NT2/D1 (cell line): Measurements from ENCODE around the gene TNN.

ENCODE experiments used
- YY1 ChIP-seq: IDR thresholded peaks from 2 replicates; pipeline ENCODE4 v1.6.1; 2011; ENCODE audit not compliant: insufficient read length, insufficient read depth
- ZNF274 ChIP-seq: IDR thresholded peaks from 2 replicates; pipeline ENCODE4 v1.6.1; 2011; ENCODE audit warnings: mild to moderate bottlenecking, low read depth, low read length

DNA sequence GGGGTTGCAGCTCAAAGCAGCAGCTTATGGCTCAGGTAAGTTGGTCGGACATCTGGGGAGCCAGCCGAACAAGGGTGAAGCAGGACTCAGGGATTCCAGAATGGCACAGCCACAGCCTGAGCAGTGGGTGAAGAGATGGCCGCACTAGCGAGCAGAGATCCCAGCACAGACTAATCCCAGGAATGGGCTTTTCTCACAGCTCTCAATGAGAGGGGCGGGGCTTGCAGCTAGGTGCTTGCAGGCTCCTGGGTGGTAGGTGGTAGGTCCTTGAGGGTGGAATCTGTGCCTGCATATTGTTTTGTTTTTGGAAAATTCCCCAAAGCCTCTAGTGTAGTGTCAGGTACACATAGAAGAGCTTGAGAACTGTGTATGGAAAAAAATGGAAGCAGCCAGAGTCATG, 116.0 kb downstream of the TNN start:
- TF ChIP-seq YY1 (no peak), ZNF274 (no peak)
